C1 segment of cervical spinal cord (tissue), 14 donors: Measurements from ENCODE around the gene CENPB.
A peak's percentile ranks its signal among the peaks of the same experiment; 100 is the strongest.

Experiments
- DNase-seq, 14 donors: peaks; one replicate each; lab custom pipeline; 2025; lab: John Stamatoyannopoulos, UW

CENPB gene

DNA sequence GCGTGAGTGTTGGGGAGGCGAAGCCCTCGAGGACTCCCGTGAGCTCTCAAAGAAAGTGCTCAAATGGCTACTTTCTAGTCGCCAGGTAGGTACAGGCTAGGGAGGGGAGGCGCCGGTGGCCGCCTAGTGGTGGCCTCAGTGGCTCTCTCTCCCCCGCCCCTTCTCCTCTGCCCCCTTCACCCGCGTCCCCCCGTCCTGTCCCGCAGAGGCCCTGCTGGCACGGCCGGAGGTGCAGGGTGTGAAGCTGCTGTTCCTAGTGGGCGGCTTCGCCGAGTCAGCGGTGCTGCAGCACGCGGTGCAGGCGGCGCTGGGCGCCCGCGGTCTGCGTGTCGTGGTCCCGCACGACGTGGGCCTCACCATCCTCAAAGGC, 35.2 kb downstream of the CENPB start:
- no peak for DNase-seq

DNA sequence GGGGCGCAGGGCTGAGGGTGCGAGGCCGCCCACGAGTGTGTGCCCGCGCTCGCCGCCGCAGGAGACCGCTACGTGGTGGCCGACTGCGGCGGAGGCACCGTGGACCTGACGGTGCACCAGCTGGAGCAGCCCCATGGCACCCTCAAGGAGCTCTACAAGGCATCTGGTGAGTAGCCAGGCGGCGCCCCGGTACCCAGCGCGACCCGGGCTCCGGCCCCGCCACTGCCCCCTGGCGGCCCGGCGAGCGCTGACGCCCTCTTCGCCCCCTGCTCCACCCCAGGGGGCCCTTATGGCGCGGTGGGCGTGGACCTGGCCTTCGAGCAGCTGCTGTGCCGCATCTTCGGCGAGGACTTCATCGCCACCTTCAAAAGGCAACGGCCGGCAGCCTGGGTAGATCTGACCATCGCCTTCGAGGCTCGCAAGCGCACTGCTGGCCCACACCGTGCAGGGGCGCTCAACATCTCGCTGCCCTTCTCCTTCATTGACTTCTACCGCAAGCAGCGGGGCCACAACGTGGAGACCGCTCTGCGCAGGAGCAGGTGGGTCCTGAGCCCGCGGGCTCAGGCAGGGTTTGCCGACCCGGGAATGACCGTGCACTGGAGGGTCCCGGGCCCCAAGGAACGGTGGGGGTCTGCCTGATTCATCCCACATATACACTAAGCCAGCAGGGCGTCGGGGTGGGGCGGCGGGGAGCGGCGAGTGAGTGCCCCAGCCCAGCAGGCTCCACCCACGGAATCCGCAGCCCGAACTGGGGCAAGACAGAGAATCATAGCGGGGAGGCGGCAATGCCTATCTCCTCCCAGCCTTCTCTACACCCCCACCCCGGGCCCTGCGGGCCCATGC, 36.6 kb downstream of the CENPB start:
- DNase-seq, result peak in 3 of 14 donors; percentile 4 to 46 (median 22)

DNA sequence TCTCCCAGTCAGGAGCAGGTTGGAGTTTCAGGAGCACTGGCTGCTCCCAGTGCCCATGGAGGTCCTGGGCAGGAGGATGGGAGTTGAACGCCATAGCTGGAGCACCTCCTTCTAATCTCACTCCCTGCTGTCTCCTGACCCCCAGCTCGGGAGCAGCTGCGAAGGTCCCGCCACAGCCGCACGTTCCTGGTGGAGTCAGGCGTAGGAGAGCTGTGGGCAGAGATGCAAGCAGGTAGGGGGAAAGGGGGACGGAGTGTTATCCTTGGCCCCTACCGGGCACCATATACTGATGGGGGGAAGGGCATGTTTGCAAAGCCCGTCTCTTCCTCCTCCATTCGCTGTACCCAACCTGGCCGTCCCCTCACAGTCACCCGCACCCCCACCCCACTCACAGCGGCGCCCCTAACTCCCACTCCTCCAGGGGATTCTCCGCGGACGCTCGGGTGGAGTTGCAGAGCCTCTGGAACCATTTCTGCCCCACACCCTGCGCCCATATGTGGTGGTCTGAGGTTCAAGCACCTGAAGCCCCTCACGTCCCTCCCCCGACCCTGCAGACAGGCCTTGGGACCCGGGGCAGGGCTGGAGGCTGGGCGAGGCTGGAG, 37.4 kb downstream of the CENPB start:
- no peak for DNase-seq

DNA sequence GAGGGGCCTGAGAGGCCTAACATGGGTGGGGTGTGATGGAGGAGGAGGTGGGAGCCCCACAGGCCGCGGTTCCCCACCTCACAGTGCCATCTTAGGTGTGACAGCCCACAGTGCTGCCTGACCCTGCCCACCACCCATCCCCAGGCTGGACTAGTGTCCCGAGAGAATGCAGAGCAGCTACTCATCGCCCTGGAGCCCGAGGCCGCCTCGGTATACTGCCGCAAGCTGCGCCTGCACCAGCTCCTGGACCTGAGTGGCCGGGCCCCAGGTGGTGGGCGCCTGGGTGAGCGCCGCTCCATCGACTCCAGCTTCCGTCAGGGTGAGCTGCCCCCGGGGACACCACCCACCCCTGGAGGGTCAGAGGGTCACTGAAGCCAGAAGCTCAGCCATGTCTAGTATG, 38.5 kb downstream of the CENPB start:
- DNase-seq, result no peak

DNA sequence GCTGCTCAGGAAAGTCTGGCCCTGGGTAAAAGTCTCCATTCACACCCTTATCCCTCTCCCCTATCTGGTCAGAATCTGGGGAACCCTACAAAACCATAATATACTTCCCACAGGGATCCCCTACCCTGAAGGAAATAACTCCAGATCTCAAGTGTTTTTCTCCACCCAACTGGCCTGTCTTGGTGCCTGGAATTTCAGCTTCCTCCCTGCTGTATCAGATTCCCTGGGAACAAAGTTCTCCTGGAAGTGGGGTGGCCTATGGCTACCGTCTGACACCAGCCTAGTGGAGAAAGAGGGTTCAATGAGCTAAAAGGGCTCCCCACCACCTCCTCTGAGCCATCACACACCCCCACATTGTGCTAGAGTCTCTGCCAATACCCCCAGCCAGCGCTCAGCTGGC, 39.1 kb downstream of the CENPB start:
- DNase-seq, result no peak

DNA sequence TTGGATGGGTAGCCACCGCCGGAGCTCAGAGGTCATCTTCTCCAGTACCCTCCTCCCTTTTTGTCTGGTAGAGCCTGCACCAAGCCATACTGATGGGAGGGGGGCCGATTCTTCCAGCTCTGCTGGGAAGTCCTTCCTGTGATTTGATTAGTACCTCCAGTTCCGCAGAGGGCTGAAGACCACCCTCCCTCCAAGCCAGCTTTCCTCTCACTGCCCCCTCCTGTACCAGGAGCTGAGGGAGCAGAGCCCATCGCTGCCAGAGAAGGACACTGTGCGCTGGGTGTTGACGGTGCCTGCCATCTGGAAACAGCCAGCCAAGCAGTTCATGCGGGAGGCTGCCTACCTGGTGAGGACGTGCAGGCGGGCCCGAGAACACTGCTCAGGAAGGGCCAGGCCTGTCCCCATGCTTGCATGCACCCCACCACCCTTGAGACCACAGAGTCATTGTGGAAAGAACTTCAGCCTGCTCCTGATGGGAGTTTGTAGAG, 40.8 kb downstream of the CENPB start:
- no peak for DNase-seq

DNA sequence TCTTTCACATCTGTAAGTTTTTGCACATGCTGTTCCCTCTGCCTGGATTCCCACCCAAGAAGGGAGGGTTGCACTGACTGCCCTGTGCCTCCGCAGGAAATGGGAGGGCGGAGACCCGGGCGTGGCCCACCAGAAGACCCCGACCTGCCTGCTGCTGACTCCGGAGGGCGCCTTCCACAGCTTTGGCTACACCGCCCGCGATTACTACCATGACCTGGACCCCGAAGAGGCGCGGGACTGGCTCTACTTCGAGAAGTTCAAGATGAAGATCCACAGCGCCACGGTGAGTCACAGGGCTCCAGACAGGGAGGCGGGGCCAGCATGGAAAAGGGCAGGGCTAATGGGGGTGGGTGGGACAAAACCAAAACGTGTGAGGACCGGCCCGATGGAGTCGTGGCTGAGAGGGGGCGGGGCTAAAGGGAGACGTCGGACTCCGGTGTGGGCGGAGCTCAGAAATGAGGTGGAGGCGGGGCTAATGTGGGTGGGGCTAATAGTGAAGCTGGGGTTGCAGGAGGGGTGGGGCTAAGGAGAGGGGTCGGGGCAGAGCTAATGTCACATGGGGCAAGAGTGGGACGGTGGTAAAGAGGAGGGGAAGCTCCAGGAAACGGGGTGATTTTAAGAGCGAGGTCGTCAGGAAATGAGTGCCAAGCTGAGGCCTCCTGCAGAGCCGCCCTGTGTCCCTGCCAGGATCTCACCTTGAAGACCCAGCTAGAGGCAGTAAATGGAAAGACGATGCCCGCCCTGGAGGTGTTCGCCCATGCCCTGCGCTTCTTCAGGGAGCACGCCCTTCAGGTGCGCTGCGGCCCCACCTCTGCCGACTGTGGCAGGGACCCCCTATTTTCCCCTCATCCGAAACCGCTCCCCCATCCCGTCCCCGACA, 41.5 kb downstream of the CENPB start:
- no peak for DNase-seq

DNA sequence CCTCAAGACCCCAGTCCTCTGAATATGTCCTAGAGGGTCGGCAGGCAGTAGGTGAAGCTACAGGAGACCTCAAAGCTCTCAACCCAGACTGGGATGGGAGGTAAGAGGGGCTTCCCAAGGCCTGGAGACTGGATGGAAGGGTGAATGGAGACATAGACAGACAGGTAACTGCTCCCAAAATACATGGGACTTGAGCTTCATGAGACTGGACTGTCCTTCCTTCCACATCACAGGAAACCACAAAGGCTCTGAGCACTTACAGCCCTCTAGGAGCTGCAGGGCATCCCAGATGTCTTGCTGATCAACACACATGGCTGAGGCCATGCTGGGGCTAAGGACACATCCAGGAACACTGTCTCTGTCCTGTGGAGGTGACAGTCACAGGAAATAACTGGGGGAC, 42.5 kb downstream of the CENPB start:
- no peak for DNase-seq

DNA sequence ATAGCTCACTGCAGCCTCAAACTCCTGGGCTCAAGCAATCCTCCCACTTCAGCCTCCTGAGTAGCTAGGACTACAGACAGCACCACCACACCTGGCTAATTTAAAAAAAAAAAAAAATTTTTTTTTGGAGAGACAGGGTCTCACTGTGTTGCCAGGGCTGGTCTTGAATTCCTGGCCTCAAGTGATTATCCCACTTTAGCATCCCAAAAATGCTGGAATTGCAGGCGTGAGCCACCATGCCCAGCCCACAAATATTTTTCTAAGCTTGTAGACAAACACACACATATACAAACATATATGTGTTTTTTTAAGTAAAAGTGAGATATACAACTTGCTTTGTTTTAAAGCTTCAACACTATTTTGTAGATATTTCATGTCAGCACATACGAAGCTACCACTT, 43.3 kb downstream of the CENPB start:
- no peak for DNase-seq

DNA sequence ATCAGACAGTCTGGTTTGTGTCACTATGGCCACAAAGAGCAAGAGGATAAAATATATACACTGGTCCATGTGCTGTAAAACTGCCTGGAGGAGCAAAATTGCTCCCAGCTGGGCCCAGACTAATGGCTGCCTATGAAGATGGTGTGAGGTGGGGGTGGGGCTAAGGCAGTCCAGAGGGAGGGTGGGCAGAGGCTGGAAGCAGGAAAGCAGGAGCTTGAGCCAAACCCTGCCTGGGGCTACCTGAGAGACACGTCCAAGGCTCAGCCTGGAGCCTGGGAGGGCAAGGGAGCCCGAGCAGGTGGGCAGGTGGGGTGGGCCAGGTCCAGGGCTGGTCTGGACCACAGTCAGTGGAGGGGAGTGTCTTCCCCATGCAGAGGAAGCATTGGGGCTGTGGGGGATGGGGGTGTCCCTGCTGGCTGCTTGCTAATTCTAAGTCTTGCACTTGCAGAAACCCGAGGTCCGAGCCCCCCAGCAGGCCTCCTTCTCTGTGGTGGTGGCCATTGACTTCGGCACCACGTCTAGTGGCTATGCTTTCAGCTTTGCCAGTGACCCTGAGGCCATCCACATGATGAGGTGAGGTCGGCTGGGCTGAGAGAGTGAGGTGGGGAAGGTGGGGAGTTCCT, 44.6 kb downstream of the CENPB start:
- DNase-seq, result no peak

DNA sequence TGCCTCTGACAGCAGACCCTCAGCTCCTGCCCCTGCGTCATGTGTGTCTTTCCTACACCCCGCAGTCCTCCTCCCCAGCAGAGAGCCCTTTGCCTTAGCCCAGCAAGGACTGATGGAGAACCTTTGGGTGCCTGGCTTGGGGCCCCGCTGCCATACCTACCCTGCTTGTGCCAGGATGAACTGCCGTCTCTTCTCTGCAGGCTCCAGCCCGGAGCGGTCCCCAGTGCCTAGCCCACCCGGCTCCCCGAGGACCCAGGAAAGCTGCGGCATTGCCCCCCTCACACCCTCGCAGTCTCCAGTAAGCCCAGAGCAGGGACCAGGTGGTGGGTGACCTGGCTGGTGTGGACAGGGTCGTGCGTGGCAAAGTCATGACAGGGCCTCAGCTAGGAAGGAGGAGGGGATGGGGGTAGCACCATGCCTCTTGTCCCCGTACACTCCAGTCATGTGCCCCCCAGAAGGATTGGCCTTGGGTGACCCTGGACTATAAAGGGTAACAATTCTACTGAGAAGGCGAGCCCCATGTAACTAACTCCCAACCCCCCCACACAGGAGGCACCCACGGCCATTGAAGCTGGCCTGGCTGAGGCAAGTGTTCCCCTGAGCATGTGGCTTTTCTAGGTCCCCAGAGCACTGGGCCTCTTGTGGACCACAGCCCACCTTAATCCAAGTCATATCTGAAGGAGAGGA, 45.8 kb downstream of the CENPB start:
- DNase-seq, result no peak

DNA sequence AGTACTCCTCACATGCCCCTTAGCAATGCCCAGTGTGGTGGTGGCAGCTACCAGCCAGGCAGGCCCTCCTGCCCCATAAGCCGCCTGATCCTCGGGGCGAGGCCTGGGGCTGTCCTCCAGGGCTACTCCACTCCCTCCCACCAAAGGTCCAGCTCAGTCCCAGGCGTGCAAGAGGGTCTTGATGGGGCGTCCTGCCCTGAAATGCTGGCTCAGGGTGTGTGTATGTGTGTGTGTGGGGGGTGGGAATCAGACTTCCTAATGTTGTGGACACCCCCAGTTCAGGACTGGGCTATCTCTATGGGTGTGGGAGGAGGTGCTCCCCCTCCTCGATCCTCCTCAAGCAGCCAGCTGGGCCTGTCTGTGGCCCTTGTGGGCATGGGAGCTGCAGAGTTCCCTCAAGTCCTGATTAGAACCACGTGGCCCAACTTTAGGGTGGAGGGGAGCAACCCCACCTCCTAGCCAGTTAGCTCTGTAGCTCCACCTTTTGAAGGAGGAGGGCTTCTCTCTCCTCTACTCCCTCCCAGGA, 46.6 kb downstream of the CENPB start:
- no peak for DNase-seq

DNA sequence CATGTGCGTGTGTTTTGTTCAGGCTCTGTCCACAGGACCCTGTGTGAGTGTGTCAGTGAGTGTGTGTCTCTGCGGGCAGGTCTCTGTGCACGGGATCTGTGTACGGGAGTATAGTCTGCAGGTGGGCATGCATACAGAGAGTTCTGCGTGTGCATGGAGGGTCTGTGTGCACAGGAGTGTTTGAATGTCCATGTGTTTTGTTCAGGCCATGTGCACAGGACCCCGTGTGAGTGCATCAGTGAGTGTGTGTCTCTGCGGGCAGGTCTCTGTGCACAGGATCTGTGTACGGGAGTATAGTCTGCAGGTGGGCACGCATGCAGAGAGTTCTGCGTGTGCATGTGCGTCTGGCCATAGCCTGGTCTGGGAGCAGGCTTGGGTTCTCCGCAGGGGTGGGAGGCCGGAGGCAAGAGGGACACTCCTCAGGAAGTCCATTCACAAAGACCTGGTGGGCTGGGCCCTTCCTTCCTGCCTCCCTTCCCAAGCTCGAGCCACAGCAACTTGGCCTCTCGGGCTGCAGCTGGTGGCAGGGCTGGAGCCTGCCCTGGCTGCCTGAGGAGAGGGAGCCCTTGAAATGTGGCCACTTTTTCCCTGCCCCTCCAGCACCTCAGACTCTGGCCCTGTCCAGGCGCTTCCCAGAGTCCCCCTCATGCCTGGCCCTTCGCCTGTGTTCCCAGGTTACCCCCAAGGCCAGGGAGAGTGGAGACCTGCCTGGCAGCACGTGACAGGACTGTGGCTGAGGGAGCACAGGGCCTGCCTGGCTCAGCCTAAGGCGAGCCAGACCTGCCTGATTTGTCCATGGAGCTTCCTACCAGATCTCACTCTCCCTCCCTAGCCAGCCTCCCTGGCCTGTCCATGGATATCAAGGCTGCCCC, 47.2 kb downstream of the CENPB start:
- no peak for DNase-seq

DNA sequence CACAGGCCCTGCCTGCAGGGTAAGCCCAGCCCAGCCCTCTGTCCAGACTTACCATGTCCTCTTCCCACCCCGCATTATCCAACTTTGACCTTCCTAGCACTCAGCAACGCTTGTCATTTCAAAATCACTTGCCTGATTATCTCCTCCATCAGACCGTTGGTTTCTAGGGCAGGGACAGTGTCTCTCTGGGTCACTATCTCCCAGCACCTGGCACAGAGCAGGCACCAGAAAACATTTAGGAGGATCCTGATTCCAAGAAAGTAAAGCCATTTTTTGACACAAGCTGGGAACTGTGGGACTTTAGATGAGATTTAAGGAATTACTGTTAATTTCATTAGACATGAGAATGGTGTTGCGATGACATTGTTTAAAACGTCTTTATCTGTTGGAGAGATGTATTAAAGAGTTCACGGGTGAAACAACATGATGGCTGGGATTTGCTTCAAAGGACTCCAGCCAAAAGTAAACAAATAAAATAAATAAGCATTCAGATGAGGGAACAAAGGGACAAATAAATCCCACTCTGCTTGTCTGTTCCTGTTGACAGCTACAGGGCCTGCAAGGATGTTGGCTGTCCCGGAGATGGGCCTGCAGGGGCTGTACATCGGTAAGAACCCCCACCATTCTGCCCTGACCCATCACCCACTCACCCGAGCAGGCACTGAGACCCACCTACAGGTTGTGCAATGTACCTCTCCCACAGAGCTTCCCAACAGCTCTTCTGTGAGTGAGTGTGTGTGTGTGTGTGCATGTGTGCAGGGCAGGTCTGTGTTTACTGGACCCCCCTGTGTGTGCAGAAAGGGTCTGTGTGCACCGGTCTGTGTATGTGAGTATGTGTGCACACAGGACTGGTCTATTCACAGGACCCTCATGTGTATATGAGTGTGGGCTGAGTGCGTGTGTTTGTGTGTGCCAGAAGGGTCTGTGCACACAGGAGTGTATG, 48.2 kb downstream of the CENPB start:
- DNase-seq, result no peak

DNA sequence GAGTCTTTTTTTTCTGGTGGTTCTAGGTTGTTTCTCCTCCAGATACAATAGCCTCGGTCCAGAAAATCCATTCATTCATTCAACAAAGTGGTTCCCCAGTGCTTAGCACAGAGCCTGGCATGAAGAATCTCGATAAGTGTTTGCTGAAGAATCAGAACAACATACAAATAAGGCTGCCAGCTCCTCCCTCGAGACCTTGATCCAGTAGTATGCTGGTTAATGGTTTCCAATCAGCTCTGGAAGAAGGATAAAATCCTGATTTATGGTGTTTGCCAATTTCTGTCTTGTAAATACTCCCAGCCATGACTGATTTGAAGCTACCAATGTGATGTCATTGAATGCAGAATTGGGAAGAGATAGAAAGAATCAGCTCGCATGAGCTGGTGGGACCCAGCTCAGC, 50.8 kb downstream of the CENPB start:
- DNase-seq, result no peak

DNA sequence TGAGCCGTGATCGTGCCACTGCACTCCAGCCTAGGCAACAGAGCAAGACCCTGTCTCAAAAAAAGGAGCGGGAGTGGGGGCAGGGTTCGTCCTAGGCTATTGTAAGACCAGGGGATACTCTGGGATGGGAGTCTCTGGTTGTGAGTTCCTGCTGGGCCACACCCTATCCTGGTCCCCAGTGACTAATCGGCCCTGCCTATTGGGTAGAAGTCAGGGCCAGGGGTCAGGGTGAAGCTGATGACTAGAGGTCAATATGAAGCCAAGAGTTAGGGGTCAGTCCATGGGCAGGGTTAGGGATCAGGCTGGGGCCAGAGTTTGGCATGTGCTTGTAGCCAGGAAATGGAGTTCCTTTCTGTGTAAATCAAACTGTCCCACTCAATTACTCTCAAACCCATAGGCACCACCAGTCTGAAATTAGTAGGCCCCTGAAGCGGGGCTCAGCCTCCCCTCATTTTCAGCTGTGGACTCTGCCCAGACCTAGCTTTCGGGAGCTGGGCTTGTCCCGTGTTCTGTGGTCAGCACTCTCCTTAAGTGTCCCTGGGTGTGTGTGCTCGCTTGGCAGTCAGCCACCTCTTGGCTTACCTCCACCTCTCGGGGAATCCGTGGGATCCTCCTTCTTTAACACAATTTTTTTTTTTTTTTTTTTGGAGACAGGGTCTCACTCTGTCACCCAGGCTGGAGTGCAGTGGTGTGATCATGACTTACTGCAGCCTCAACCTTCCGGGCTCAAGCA, 52.3 kb downstream of the CENPB start:
- DNase-seq, result no peak
